Panc1 (cell line): ENCODE measurements around the gene NUS1. TPM values are rescaled to one million over a fixed set of nuclear protein-coding genes. Genes with fewer than 3 reads are reported as not detected.

Source experiments
- ATAC-seq: fragments of 200-7000 bp; cut with Tn5 transposase; 2 replicates; pipeline ENCODE4 v1.9.1; 2020; ENCODE audit warnings: mild to moderate bottlenecking, moderate library complexity
- BruUV-seq: library from RNA; stranded (reverse); fragments of 400-500 nt; replicated peaks from 2 replicates; lab custom pipeline; 2021; lab: Mats Ljungman, UMichigan
- CTCF ChIA-PET: fragments of 300-600 bp; sonication (Branson Sonifier 250); formaldehyde crosslinking; loops from one replicate; lab custom pipeline; 2022; ENCODE audit warnings: antibody characterized with exemption; lab: Charles Lee
- POLR2A ChIA-PET: fragments of 300-600 bp; sonication (Branson Sonifier 250); formaldehyde crosslinking; loops from one replicate; lab custom pipeline; 2022; ENCODE audit warnings: antibody characterized with exemption; lab: Charles Lee
- DNase-seq: peaks from one replicate; pipeline ENCODE4 v3.0.0-alpha.2; 2010; ENCODE audit warnings: low read depth, low spot score
- H3K27ac ChIP-seq: 2 replicates; pipeline ENCODE4 v1.5.1; 2011; ENCODE audit warnings: mild to moderate bottlenecking, low read length, inconsistent platforms
- H3K27me3 ChIP-seq: fragments of 200-500 bp; sonication (Bioruptor generic); 2 replicates; pipeline ENCODE4 v1.6.0; 2014; ENCODE audit warnings: low read length, inconsistent platforms; ENCODE audit not compliant: control insufficient read depth, insufficient read depth
- H3K36me3 ChIP-seq: fragments of 200-500 bp; sonication (Bioruptor generic); 2 replicates; pipeline ENCODE4 v1.5.1; 2014; ENCODE audit warnings: inconsistent platforms, mild to moderate bottlenecking, low read length, moderate library complexity; ENCODE audit not compliant: control insufficient read depth, insufficient read depth
- H3K4me1 ChIP-seq: 2 replicates; pipeline ENCODE4 v1.5.1; 2011; ENCODE audit warnings: inconsistent platforms, mild to moderate bottlenecking, low read length, moderate library complexity; ENCODE audit not compliant: control insufficient read depth, insufficient read depth
- H3K4me3 ChIP-seq, 2 experiments: 2 replicates each; pipeline ENCODE4 v1.5.1; 2011 to 2012; ENCODE audit warnings: low read depth in 2 of 2, low read length in 2 of 2, mild to moderate bottlenecking in 2 of 2, inconsistent platforms in 1 of 2, moderate library complexity in 1 of 2
- H3K9me3 ChIP-seq: fragments of 200-500 bp; sonication (Bioruptor generic); 2 replicates; pipeline ENCODE4 v1.5.1; 2014; ENCODE audit warnings: low read depth, mild to moderate bottlenecking, inconsistent platforms, low read length, moderate library complexity; ENCODE audit not compliant: control insufficient read depth, insufficient read depth
- CTCF ChIP-seq: fragments of 450-650 bp; IDR thresholded peaks from 2 replicates; pipeline ENCODE4 v1.5.1; 2017; ENCODE audit warnings: mild to moderate bottlenecking
- POLR2AphosphoS5 ChIP-seq: IDR thresholded peaks from 2 replicates; pipeline ENCODE4 v1.6.1; 2012; ENCODE audit warnings: mild to moderate bottlenecking, low read depth, low read length, moderate library complexity
- SIN3A ChIP-seq: IDR thresholded peaks from 2 replicates; pipeline ENCODE4 v1.6.1; 2012; ENCODE audit warnings: low read depth, mild to moderate bottlenecking, low read length, moderate library complexity, borderline replicate concordance; ENCODE audit not compliant: insufficient read depth
- TCF7L2 ChIP-seq: IDR thresholded peaks from 2 replicates; pipeline ENCODE4 v1.6.1; 2011; ENCODE audit warnings: mild to moderate bottlenecking, low read depth, low read length, inconsistent platforms
- in situ Hi-C: cut with HindIII; loops from 2 replicates; pipeline ENCODE4 v1.10.0; 2016; ENCODE audit warnings: low sequenced_read_pairs, low pct_unique_long_range_greater_than_20kb
- intact Hi-C: fragments of 100-400 bp; cut with micrococcal nuclease; formaldehyde crosslinking; loops from one replicate; pipeline ENCODE4 v1.10.0; 2022; ENCODE audit not compliant: unreplicated experiment
- total RNA-seq: library from RNA; stranded (reverse); gene quantifications from one replicate; pipeline ENCODE4 v1.2.1, GENCODE V29; 2021; ENCODE audit not compliant: unreplicated experiment
- TF ChIP-seq, protein P1 (sequence below), 2 experiments: IDR thresholded peaks; 2 replicates each; pipeline ENCODE4 v1.6.1; 2011 to 2012; ENCODE audit warnings: low read depth in 2 of 2, control low read depth in 1 of 2, low read length in 1 of 2, mild to moderate bottlenecking in 1 of 2, moderate library complexity in 1 of 2; ENCODE audit not compliant: insufficient read depth in 1 of 2

The NUS1 gene
- total RNA-seq, 1 experiment from 2014 or later: 57.3 TPM

DNA sequence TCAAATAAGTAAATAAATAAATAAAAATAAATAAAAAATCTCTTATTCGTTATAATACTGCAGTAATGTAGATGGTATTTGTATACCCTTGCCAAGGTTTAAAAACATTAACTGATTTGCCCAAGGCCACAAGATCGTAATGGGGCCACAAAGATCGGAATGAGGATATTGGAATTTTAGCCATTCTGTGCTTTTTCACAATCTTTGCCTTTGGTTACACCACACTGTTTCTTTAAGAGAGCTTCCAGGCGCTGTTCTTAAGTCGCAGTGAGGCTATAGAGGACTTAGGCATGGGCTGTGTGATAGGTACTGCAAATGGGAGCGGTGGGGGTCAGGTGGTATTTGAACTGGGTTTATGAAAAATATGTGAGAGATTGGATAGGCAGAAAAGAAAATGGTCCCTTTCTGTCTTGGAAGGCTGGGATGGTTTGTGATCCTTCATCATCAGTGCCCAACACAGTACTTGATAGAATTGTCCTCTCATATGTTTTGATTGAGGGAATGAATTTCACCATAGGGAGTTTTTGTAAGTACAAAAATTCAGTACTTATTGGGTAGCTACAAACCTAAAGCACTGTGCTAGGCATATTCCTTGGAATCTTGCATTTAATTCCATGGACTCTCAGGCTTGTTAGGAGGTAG, 1.4 kb downstream of the NUS1 start:
- H3K4me1 ChIP-seq: peaks cover 25% of the 10 kb centered on the region
- POLR2A ChIA-PET: no interaction called here
- no peak for TF ChIP-seq POLR2AphosphoS5
- no peak for TF ChIP-seq SIN3A
- no peak for TF ChIP-seq CTCF
- TF ChIP-seq TCF7L2: no peak
- TF ChIP-seq, protein P1, sequence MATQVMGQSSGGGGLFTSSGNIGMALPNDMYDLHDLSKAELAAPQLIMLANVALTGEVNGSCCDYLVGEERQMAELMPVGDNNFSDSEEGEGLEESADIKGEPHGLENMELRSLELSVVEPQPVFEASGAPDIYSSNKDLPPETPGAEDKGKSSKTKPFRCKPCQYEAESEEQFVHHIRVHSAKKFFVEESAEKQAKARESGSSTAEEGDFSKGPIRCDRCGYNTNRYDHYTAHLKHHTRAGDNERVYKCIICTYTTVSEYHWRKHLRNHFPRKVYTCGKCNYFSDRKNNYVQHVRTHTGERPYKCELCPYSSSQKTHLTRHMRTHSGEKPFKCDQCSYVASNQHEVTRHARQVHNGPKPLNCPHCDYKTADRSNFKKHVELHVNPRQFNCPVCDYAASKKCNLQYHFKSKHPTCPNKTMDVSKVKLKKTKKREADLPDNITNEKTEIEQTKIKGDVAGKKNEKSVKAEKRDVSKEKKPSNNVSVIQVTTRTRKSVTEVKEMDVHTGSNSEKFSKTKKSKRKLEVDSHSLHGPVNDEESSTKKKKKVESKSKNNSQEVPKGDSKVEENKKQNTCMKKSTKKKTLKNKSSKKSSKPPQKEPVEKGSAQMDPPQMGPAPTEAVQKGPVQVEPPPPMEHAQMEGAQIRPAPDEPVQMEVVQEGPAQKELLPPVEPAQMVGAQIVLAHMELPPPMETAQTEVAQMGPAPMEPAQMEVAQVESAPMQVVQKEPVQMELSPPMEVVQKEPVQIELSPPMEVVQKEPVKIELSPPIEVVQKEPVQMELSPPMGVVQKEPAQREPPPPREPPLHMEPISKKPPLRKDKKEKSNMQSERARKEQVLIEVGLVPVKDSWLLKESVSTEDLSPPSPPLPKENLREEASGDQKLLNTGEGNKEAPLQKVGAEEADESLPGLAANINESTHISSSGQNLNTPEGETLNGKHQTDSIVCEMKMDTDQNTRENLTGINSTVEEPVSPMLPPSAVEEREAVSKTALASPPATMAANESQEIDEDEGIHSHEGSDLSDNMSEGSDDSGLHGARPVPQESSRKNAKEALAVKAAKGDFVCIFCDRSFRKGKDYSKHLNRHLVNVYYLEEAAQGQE (IDR thresholded peaks at IDR 0.05; ENCODE audit: insufficient read depth in 1 of 2, low read depth in 2 of 2, low read length in 1 of 2): no peak
- ATAC-seq: no peak
- intact Hi-C loops (loop anchor here (10.0 kb wide), 1 partner anchor 222 kb away; no protein-coding TSS in a partner anchor), in situ Hi-C loops (no loop called here)
- no peaks in the 10 kb centered on the region for H3K27me3 ChIP-seq
- CTCF ChIA-PET: no interaction called here
- H3K27ac ChIP-seq: peak overlapping the region; percentile 70
- no peaks in the 10 kb centered on the region for H3K9me3 ChIP-seq
- H3K36me3 ChIP-seq: no peaks in the 10 kb centered on the region
- no peak for DNase-seq
- H3K4me3 ChIP-seq: peak overlapping the region; percentile 67 to 99
- TSS peak; percentile 62 for BruUV-seq

DNA sequence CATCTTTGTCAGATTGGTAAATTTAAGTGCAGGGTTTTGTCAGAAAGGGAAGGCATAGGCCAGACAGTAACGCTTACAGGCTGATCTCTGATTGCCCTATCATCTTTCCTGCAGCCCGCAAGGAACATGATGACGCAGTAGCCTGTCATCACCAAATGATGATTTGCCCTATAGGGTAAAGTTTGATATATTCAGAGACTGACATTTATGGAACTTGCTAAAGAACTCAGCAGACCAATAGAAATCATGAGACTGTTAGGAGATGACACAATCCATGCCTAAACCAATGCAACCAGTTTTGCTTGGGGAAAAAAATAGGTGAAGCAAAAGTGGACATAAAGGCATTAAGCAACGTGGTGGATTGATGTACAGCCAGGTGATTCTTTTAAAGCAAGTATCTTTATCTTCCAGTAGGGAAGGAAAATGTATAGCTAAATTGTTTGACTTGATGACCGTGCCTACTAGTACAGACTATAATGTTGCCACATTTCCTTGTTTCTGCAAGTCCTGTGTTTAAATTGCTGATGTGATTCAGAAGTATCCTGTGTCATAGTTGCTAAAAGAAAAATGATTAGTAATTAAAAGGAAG, 2.4 kb downstream of the NUS1 start:
- H3K27ac ChIP-seq: no peak overlapping the region

More for the DNA sequence above, 2.4 kb downstream of the NUS1 start:
- no peaks in the 10 kb centered on the region for H3K27me3 ChIP-seq
- POLR2A ChIA-PET: no interaction called here
- H3K4me3 ChIP-seq: no peak overlapping the region; a peak in 1 of 4 replicates
- no peak for TF ChIP-seq SIN3A
- no peak for TF ChIP-seq CTCF
- TF ChIP-seq, protein P1 (IDR thresholded peaks at IDR 0.05; ENCODE audit: insufficient read depth in 1 of 2, low read depth in 2 of 2, low read length in 1 of 2): no peak
- no peak for TF ChIP-seq TCF7L2
- no peak for TF ChIP-seq POLR2AphosphoS5
- intact Hi-C loops (loop anchor here (10.0 kb wide), 1 partner anchor 223 kb away; no protein-coding TSS in a partner anchor), in situ Hi-C loops (no loop called here)
- no peaks in the 10 kb centered on the region for H3K9me3 ChIP-seq
- no TSS peak for BruUV-seq
- no peaks in the 10 kb centered on the region for H3K36me3 ChIP-seq
- CTCF ChIA-PET: no interaction called here
- H3K4me1 ChIP-seq: peaks cover 25% of the 10 kb centered on the region
- DNase-seq: peak; percentile 25
- ATAC-seq: no peak
